Smooth muscle cell (in vitro differentiated cells): ENCODE results near the gene ASCL1. TPM values are rescaled to one million over a fixed set of nuclear protein-coding genes. Genes with fewer than 3 reads are reported as not detected.

ENCODE experiments used
- DNase-seq: peaks from one replicate; lab custom pipeline; 2025; ENCODE audit not compliant: unreplicated experiment; lab: John Stamatoyannopoulos, UW
- H2AFZ ChIP-seq: fragments of 200-600 bp; sonication (generic); 2 replicates; pipeline ENCODE4 v1.6.0; 2016; ENCODE audit warnings: antibody characterized with exemption, low read depth, mild to moderate bottlenecking
- H3F3A ChIP-seq: fragments of 200-600 bp; sonication (generic); 2 replicates; pipeline ENCODE4 v1.6.0; 2017; ENCODE audit warnings: antibody characterized with exemption, low read depth
- H3K27ac ChIP-seq: fragments of 200-600 bp; sonication (generic); 2 replicates; pipeline ENCODE4 v1.5.1; 2016; ENCODE audit warnings: low read depth, mild to moderate bottlenecking
- H3K27me3 ChIP-seq: fragments of 200-600 bp; sonication (generic); 2 replicates; pipeline ENCODE4 v1.6.1; 2016; ENCODE audit warnings: low read depth, mild to moderate bottlenecking
- H3K36me3 ChIP-seq: fragments of 200-600 bp; sonication (generic); 2 replicates; pipeline ENCODE4 v1.5.1; 2016; ENCODE audit warnings: low read depth
- H3K4me1 ChIP-seq: fragments of 200-600 bp; sonication (generic); 2 replicates; pipeline ENCODE4 v1.5.1; 2016; ENCODE audit warnings: low read depth
- H3K4me2 ChIP-seq: fragments of 200-600 bp; sonication (generic); 2 replicates; pipeline ENCODE4 v1.6.0; 2016; ENCODE audit warnings: mild to moderate bottlenecking
- H3K4me3 ChIP-seq: fragments of 200-600 bp; sonication (generic); 2 replicates; pipeline ENCODE4 v1.5.1; 2016; ENCODE audit warnings: mild to moderate bottlenecking
- H3K79me2 ChIP-seq: fragments of 200-600 bp; sonication (generic); 2 replicates; pipeline ENCODE4 v1.6.0; 2016; ENCODE audit warnings: low read depth, mild to moderate bottlenecking
- H3K9ac ChIP-seq: fragments of 200-600 bp; sonication (generic); 2 replicates; pipeline ENCODE4 v1.6.0; 2016; ENCODE audit warnings: low read depth
- H3K9me3 ChIP-seq: fragments of 200-600 bp; sonication (generic); replicated peaks from 2 replicates; pipeline ENCODE4 v1.5.1; 2016; ENCODE audit warnings: low read depth
- H4K20me1 ChIP-seq: fragments of 200-600 bp; sonication (generic); 2 replicates; pipeline ENCODE4 v1.6.0; 2016; ENCODE audit warnings: low read depth
- CTCF ChIP-seq: fragments of 200-600 bp; sonication (generic); IDR thresholded peaks from 2 replicates; pipeline ENCODE4 v1.5.1; 2017; ENCODE audit warnings: borderline replicate concordance, mild to moderate bottlenecking, antibody characterized with exemption; ENCODE audit not compliant: insufficient read depth, poor library complexity, severe bottlenecking
- WGBS: methylation state at CpG from one replicate; pipeline ENCODE4 v1.1.7; 2016; ENCODE audit warnings: low lambda C conversion rate; 5-methylcytosine and 5-hydroxymethylcytosine counted together
- polyA plus RNA-seq: library from polyadenylated mRNA; unstranded; fragments of >200 nt; fragmentation: Nextera tagmentation; extraction: Ambion mirVana; gene quantifications from 2 replicates; pipeline ENCODE4 v1.2.1, GENCODE V29; 2016
- total RNA-seq: library from RNA; depleted of rRNA; stranded (reverse); fragments of >200 nt; gene quantifications from 2 replicates; pipeline ENCODE4 v1.2.3, GENCODE V29; 2014

Gene ASCL1
- total and polyA plus RNA-seq, 2 experiments from 2014 or later: not detected

GRCh38 chr12:102910792-102911191, 46.7 kb upstream of the ASCL1 start:
- Histone ChIP-seq H4K20me1 (no peaks in the 10 kb centered on the region), H3K36me3 (no peaks in the 10 kb centered on the region), H3K4me1 (no peaks in the 10 kb centered on the region), H3K4me2 (no peak overlapping the region), H3K27ac (no peak overlapping the region), H3K79me2 (no peaks in the 10 kb centered on the region), H3K4me3 (no peak overlapping the region), H2AFZ (no peak overlapping the region), H3F3A (no peaks in the 10 kb centered on the region), H3K27me3 (peaks cover 3% of the 10 kb centered on the region), H3K9ac (no peak overlapping the region), H3K9me3 (no peaks in the 10 kb centered on the region)
- no peak for TF ChIP-seq CTCF
- no peak for DNase-seq
- 94% methylated on average over 4 of the region's 4 CpGs for WGBS

GRCh38 chr12:102911320-102911719, 46.2 kb upstream of the ASCL1 start:
- no peak for TF ChIP-seq CTCF
- WGBS: 89% methylated on average over 3 of the region's 3 CpGs

GRCh38 chr12:102912258-102912657, 45.2 kb upstream of the ASCL1 start:
- H3F3A ChIP-seq: no peaks in the 10 kb centered on the region
- TF ChIP-seq CTCF: no peak
- no peak overlapping the region for H3K4me3 ChIP-seq
- no peak overlapping the region for H3K27ac ChIP-seq
- H3K4me2 ChIP-seq: no peak overlapping the region
- WGBS: 83% methylated on average over 2 of the region's 2 CpGs
- H3K9me3 ChIP-seq: no peaks in the 10 kb centered on the region
- H4K20me1 ChIP-seq: no peaks in the 10 kb centered on the region
- no peaks in the 10 kb centered on the region for H3K36me3 ChIP-seq
- DNase-seq: no peak
- no peak overlapping the region for H2AFZ ChIP-seq
- no peaks in the 10 kb centered on the region for H3K79me2 ChIP-seq
- H3K27me3 ChIP-seq: peaks cover 11% of the 10 kb centered on the region
- H3K4me1 ChIP-seq: no peaks in the 10 kb centered on the region
- no peak overlapping the region for H3K9ac ChIP-seq

More at GRCh38 chr12:102911320-102911719, 46.2 kb upstream of the ASCL1 start:
- no peak overlapping the region for H2AFZ ChIP-seq
- no peaks in the 10 kb centered on the region for H4K20me1 ChIP-seq
- H3K36me3 ChIP-seq: no peaks in the 10 kb centered on the region
- H3K4me1 ChIP-seq: no peaks in the 10 kb centered on the region
- H3K4me2 ChIP-seq: no peak overlapping the region
- H3K4me3 ChIP-seq: no peak overlapping the region
- peaks cover 3% of the 10 kb centered on the region for H3K27me3 ChIP-seq
- no peak overlapping the region for H3K9ac ChIP-seq
- no peaks in the 10 kb centered on the region for H3K9me3 ChIP-seq
- no peaks in the 10 kb centered on the region for H3K79me2 ChIP-seq
- H3K27ac ChIP-seq: no peak overlapping the region
- no peaks in the 10 kb centered on the region for H3F3A ChIP-seq
- DNase-seq: no peak

GRCh38 chr12:102913453-102914226, 43.8 kb upstream of the ASCL1 start:
- no peaks in the 10 kb centered on the region for H3F3A ChIP-seq
- H2AFZ ChIP-seq: no peak overlapping the region
- H3K27me3 ChIP-seq: peaks cover 19% of the 10 kb centered on the region
- H4K20me1 ChIP-seq: no peaks in the 10 kb centered on the region
- WGBS: 80% methylated on average over 2 of the region's 2 CpGs
- no peak overlapping the region for H3K9ac ChIP-seq
- no peak overlapping the region for H3K4me3 ChIP-seq
- no peak for TF ChIP-seq CTCF
- no peaks in the 10 kb centered on the region for H3K4me1 ChIP-seq
- H3K4me2 ChIP-seq: no peak overlapping the region
- H3K79me2 ChIP-seq: no peaks in the 10 kb centered on the region
- H3K9me3 ChIP-seq: no peaks in the 10 kb centered on the region
- H3K36me3 ChIP-seq: no peaks in the 10 kb centered on the region
- no peak for DNase-seq
- H3K27ac ChIP-seq: no peak overlapping the region
